A673 (cell line): ENCODE results near the gene LRRN4.

Source experiments
- EZH2 ChIP-seq: fragments of 200-600 bp; sonication (generic); IDR thresholded peaks from 2 replicates; pipeline ENCODE4 v1.6.1; 2017; ENCODE audit warnings: borderline replicate concordance, low read depth, mild to moderate bottlenecking, mixed read lengths, antibody characterized with exemption, low read length; ENCODE audit not compliant: poor library complexity, severe bottlenecking
- TF ChIP-seq, protein P1 (sequence below): fragments of 300-800, 200-600 bp; sonication (generic); conservative IDR thresholded peaks from 2 replicates; pipeline ENCODE4 v1.5.1; 2017; ENCODE audit warnings: low read depth, mild to moderate bottlenecking, antibody characterized with exemption, low read length, moderate library complexity, mixed read lengths

- TF ChIP-seq, protein P1, sequence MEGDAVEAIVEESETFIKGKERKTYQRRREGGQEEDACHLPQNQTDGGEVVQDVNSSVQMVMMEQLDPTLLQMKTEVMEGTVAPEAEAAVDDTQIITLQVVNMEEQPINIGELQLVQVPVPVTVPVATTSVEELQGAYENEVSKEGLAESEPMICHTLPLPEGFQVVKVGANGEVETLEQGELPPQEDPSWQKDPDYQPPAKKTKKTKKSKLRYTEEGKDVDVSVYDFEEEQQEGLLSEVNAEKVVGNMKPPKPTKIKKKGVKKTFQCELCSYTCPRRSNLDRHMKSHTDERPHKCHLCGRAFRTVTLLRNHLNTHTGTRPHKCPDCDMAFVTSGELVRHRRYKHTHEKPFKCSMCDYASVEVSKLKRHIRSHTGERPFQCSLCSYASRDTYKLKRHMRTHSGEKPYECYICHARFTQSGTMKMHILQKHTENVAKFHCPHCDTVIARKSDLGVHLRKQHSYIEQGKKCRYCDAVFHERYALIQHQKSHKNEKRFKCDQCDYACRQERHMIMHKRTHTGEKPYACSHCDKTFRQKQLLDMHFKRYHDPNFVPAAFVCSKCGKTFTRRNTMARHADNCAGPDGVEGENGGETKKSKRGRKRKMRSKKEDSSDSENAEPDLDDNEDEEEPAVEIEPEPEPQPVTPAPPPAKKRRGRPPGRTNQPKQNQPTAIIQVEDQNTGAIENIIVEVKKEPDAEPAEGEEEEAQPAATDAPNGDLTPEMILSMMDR, result no peak
- no peak for TF ChIP-seq EZH2
These were observed 27.8 kb downstream of the LRRN4 start for GRCh38 chr20:6026051-6026450.
